OCI-LY7 (cell line): ENCODE results near the gene SIRT6. TPM values are rescaled to one million over a fixed set of nuclear protein-coding genes. Genes with fewer than 3 reads are reported as not detected.
"Not testable (repeated sequence)": the region's sequence is repeated elsewhere in the genome, so short reads cannot be mapped to it uniquely, and the experiment has no call there.

Experiments used
- BruUV-seq: library from RNA; stranded (reverse); fragments of 400-500 nt; replicated peaks from 2 replicates; lab custom pipeline; 2021; lab: Mats Ljungman, UMichigan
- CTCF ChIA-PET: fragments of 300-600 bp; sonication (Branson Sonifier 250); formaldehyde crosslinking; loops from one replicate; lab custom pipeline; 2022; ENCODE audit warnings: antibody characterized with exemption; ENCODE audit not compliant: unreplicated experiment; lab: Charles Lee
- POLR2A ChIA-PET: fragments of 300-600 bp; sonication (Branson Sonifier 250); formaldehyde crosslinking; loops from one replicate; lab custom pipeline; 2022; ENCODE audit warnings: antibody characterized with exemption; lab: Charles Lee
- DNase-seq: peaks from one replicate; pipeline ENCODE4 v3.0.0-alpha.2; 2015; ENCODE audit warnings: low spot score
- H2AFZ ChIP-seq: fragments of 200-600 bp; sonication (generic), shearing (Covaris generic); 2 replicates; pipeline ENCODE4 v1.6.1; 2014; ENCODE audit warnings: mild to moderate bottlenecking, antibody characterized with exemption, low read length, moderate library complexity
- H3K27ac ChIP-seq: fragments of 200-600 bp; sonication (generic); 2 replicates; pipeline ENCODE4 v1.5.1; 2014; ENCODE audit warnings: mixed run types, low read depth, mild to moderate bottlenecking, moderate library complexity, low read length, inconsistent platforms; ENCODE audit not compliant: poor library complexity, severe bottlenecking
- H3K36me3 ChIP-seq: fragments of 200-600 bp; sonication (generic); 2 replicates; pipeline ENCODE4 v1.6.1; 2014; ENCODE audit warnings: mild to moderate bottlenecking, antibody characterized with exemption, low read length, moderate library complexity, mixed read lengths; ENCODE audit not compliant: insufficient read depth
- H3K4me1 ChIP-seq: fragments of 200-600 bp; sonication (generic); 2 replicates; pipeline ENCODE4 v1.5.1; 2014; ENCODE audit warnings: mild to moderate bottlenecking, low read length; ENCODE audit not compliant: insufficient read depth, poor library complexity, severe bottlenecking
- H3K4me2 ChIP-seq: fragments of 200-600 bp; sonication (generic); 2 replicates; pipeline ENCODE4 v1.6.1; 2014; ENCODE audit warnings: mild to moderate bottlenecking, low read length
- H3K4me3 ChIP-seq: fragments of 200-600 bp; sonication (generic); 2 replicates; pipeline ENCODE4 v1.5.1; 2014; ENCODE audit warnings: mild to moderate bottlenecking, low read depth, low read length; ENCODE audit not compliant: poor library complexity, severe bottlenecking
- H3K79me2 ChIP-seq: fragments of 200-600 bp; sonication (generic); 2 replicates; pipeline ENCODE4 v1.6.1; 2016; ENCODE audit warnings: low read depth, mild to moderate bottlenecking, low read length, moderate library complexity, mixed read lengths; ENCODE audit not compliant: insufficient read depth
- H3K9me2 ChIP-seq: fragments of 200-600 bp; sonication (generic); 2 replicates; pipeline ENCODE4 v1.6.1; 2016; ENCODE audit warnings: mild to moderate bottlenecking, low read length, mixed read lengths; ENCODE audit not compliant: insufficient read depth
- H3K9me3 ChIP-seq: fragments of 200-600 bp; sonication (generic); 2 replicates; pipeline ENCODE4 v1.6.1; 2014; ENCODE audit warnings: mild to moderate bottlenecking, mixed run types, low read length, mixed read lengths
- H4K20me1 ChIP-seq: fragments of 200-600 bp; sonication (generic); 2 replicates; pipeline ENCODE4 v1.6.1; 2014; ENCODE audit warnings: mild to moderate bottlenecking, antibody characterized with exemption, low read length, moderate library complexity, mixed read lengths; ENCODE audit not compliant: insufficient read depth
- CTCF ChIP-seq: fragments of 200-600 bp; sonication (generic); conservative IDR thresholded peaks from 2 replicates; pipeline ENCODE4 v1.5.1; 2014; ENCODE audit warnings: mild to moderate bottlenecking, antibody characterized with exemption, low read length, moderate library complexity, mixed read lengths
- EZH2phosphoT487 ChIP-seq: fragments of 200-600 bp; sonication (generic); IDR thresholded peaks from 2 replicates; pipeline ENCODE4 v1.6.1; 2018; ENCODE audit warnings: low read depth, borderline replicate concordance, mild to moderate bottlenecking, mixed run types, antibody characterized with exemption, low read length, moderate library complexity, mixed read lengths
- intact Hi-C: fragments of 100-400 bp; cut with micrococcal nuclease; formaldehyde crosslinking; loops from one replicate; pipeline ENCODE4 v1.10.0; 2022; ENCODE audit not compliant: unreplicated experiment
- total RNA-seq, 2 experiments: library from RNA; depleted of rRNA in 1 of 2; stranded (reverse); fragments of >200 nt in 1 of 2; shearing (Covaris generic) in 1 of 2; gene quantifications; 2 replicates each; pipeline ENCODE4 v1.2.3, GENCODE V29; 2014 to 2022

Gene SIRT6
- total RNA-seq, 2 experiments from 2014 or later: 31.7 to 46.2 TPM

DNA sequence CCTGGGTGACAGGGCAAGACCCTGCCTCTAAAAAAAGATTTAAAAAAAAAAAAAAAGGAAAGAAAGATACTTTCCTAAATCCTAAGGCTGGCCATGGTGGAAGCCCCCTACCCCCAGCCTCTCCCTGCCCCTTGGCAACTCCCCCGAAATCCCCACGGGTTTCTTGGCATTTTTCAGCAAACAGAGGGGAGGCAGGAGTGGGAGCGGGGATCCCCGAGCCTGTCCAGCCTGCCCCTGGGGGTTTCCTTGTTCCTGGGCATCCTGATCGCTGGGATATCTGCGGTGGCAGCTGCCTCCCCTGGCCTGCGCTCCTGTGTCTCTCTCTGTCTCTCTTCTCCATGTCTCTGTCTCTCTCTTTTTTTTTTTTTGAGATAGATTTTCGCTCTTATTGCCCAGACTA is 43.5 kb upstream of the SIRT6 start:
- Histone ChIP-seq H4K20me1 (no peaks in the 10 kb centered on the region), H3K36me3 (no peaks in the 10 kb centered on the region), H3K4me2 (no peak overlapping the region), H2AFZ (no peak overlapping the region), H3K27ac (no peak overlapping the region), H3K4me1 (peaks cover 7% of the 10 kb centered on the region), H3K79me2 (no peaks in the 10 kb centered on the region), H3K4me3 (no peak overlapping the region), H3K9me2 (no peaks in the 10 kb centered on the region), H3K9me3 (no peaks in the 10 kb centered on the region)
- ChIA-PET POLR2A (no interaction called here), CTCF (no interaction called here)
- no peak for DNase-seq
- TF ChIP-seq EZH2phosphoT487: no peak
- no TSS peak for BruUV-seq
- intact Hi-C loops: no loop called here

- intact Hi-C loops: no loop called here
- Histone ChIP-seq H2AFZ (no peak overlapping the region), H3K36me3 (no peaks in the 10 kb centered on the region), H3K27ac (no peak overlapping the region), H3K9me3 (no peaks in the 10 kb centered on the region), H3K4me1 (peaks cover 7% of the 10 kb centered on the region), H4K20me1 (no peaks in the 10 kb centered on the region), H3K9me2 (no peaks in the 10 kb centered on the region), H3K4me2 (no peak overlapping the region), H3K4me3 (no peak overlapping the region), H3K79me2 (no peaks in the 10 kb centered on the region)
- CTCF ChIA-PET: no interaction called here
- TF ChIP-seq EZH2phosphoT487 (no peak), CTCF (no peak)
- no TSS peak for BruUV-seq
- DNase-seq: no peak
- POLR2A ChIA-PET: no interaction called here
Observed at GRCh38 chr19:4224470-4224869, 42.1 kb upstream of the SIRT6 start.

DNA sequence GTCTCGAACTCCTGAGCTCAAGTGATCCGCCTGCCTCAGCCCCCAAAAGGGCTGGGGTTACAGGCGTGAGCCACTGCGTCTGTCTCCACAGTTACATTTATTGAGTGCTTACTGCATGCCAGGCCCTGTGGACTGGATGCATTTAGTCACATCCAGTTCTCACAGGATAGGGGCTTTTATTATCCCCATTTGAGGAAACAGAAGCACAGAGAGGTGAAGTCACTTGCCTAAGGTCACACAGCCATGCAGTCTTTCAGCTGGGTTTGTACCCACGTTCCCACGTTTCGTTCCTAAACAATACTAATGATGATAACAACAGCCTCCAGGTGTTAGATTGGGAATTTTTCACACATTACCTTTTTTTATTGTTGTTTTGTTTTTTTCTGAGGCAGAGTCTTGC is 37.8 kb upstream of the SIRT6 start:
- no peak overlapping the region for H3K4me3 ChIP-seq

GRCh38 chr19:4218523-4218922 is 36.2 kb upstream of the SIRT6 start:
- H2AFZ ChIP-seq, H3K36me3 ChIP-seq, H3K79me2 ChIP-seq, CTCF ChIA-PET, H3K4me1 ChIP-seq, DNase-seq, intact Hi-C loops, H3K4me2 ChIP-seq, H3K9me3 ChIP-seq, H3K4me3 ChIP-seq, H3K27ac ChIP-seq, H4K20me1 ChIP-seq, BruUV-seq, H3K9me2 ChIP-seq: not testable (repeated sequence)
- POLR2A ChIA-PET: interaction anchor here (0.6 kb wide), 2 partner anchors 64 to 866 kb away, joined by 3 to 4 read pairs; no protein-coding TSS in a partner anchor

More for the DNA sequence above, 37.8 kb upstream of the SIRT6 start:
- intact Hi-C loops: no loop called here
- TF ChIP-seq CTCF: no peak
- TF ChIP-seq EZH2phosphoT487: no peak
- H3K9me3 ChIP-seq: no peaks in the 10 kb centered on the region
- peaks cover 7% of the 10 kb centered on the region for H3K4me1 ChIP-seq
- no peaks in the 10 kb centered on the region for H3K36me3 ChIP-seq
- no peaks in the 10 kb centered on the region for H3K79me2 ChIP-seq
- no peak overlapping the region for H3K4me2 ChIP-seq
- no peak for DNase-seq
- H4K20me1 ChIP-seq: no peaks in the 10 kb centered on the region
- CTCF ChIA-PET: no interaction called here
- POLR2A ChIA-PET: no interaction called here
- no peak overlapping the region for H3K27ac ChIP-seq
- H3K9me2 ChIP-seq: no peaks in the 10 kb centered on the region
- no TSS peak for BruUV-seq
- no peak overlapping the region for H2AFZ ChIP-seq
